HepG2 (cell line): ENCODE results near the gene DIAPH1. TPM values are rescaled to one million over a fixed set of nuclear protein-coding genes. Genes with fewer than 3 reads are reported as not detected.

Experiments
- ATAC-seq: fragments of 200-7000 bp; cut with Tn5 transposase; 3 replicates; pipeline ENCODE4 v1.9.1; 2020; ENCODE audit warnings: mild to moderate bottlenecking, moderate library complexity
- BruUV-seq: library from RNA; stranded (reverse); fragments of 400-500 nt; replicated peaks from 2 replicates; lab custom pipeline; 2021; lab: Mats Ljungman, UMichigan
- CTCF ChIA-PET: fragments of 300-600 bp; formaldehyde crosslinking; extraction: SDS; loops from one replicate; lab custom pipeline; 2021; ENCODE audit warnings: low total read pairs, inconsistent platforms, low intra/inter-chr PET ratio; lab: Yijun Ruan, JAX
- POLR2A ChIA-PET: fragments of 350-600 bp; sonication (Branson Sonifier 250); formaldehyde crosslinking; loops from one replicate; lab custom pipeline; 2020; ENCODE audit warnings: antibody characterized with exemption, inconsistent platforms; lab: Yijun Ruan, JAX
- DNase-seq: peaks from one replicate; pipeline ENCODE4 v3.0.0-alpha.2; 2015; ENCODE audit warnings: low spot score
- FAIRE-seq: peaks from 3 replicates; lab custom pipeline; 2011; peaks lifted over from hg19 to GRCh38; lab: Jason Lieb, UNC
- H2AFZ ChIP-seq: one replicate; pipeline ENCODE4 v1.6.1; 2011; ENCODE audit warnings: low read length, inconsistent platforms
- H3K27ac ChIP-seq: fragments of 300-600 bp; 3 replicates; pipeline ENCODE4 v1.8.0; 2011; ENCODE audit warnings: mixed run types, mild to moderate bottlenecking, mixed read lengths, low read length, inconsistent platforms; ENCODE audit not compliant: insufficient read depth; ENCODE audit errors: extremely low read length
- H3K27me3 ChIP-seq, 2 experiments: fragments of 200-600 bp in 1 of 2; 2 replicates in 1 of 2; 3 replicates in 1 of 2; pipeline versions ENCODE4 v1.6.0 to v1.8.0; 2011; ENCODE audit warnings: low read length in 2 of 2, mild to moderate bottlenecking in 2 of 2, moderate library complexity in 2 of 2, inconsistent platforms in 1 of 2; ENCODE audit not compliant: insufficient read depth in 2 of 2, control insufficient read depth in 1 of 2
- H3K36me3 ChIP-seq, 2 experiments: fragments of 200-600 bp in 1 of 2; replicated peaks in 1 of 2; 2 replicates in 1 of 2; 3 replicates in 1 of 2; pipeline versions ENCODE4 v1.5.1 to v1.8.0; 2011; ENCODE audit warnings: low read length in 2 of 2, inconsistent platforms in 1 of 2; ENCODE audit not compliant: insufficient read depth in 2 of 2, control insufficient read depth in 1 of 2
- H3K4me1 ChIP-seq: 2 replicates; pipeline ENCODE4 v1.5.1; 2012; ENCODE audit warnings: low read length, inconsistent platforms; ENCODE audit not compliant: insufficient read depth
- H3K4me2 ChIP-seq: 2 replicates; pipeline ENCODE4 v1.6.0; 2011; ENCODE audit warnings: low read depth, low read length, inconsistent platforms
- H3K4me3 ChIP-seq, 3 experiments: fragments of 200-600 bp in 1 of 3; sonication (generic), shearing (Covaris generic) in 1 of 3; replicated peaks in 1 of 3; 2 replicates each; pipeline ENCODE4 v1.5.1; 2011 to 2016; ENCODE audit warnings: low read length in 3 of 3, inconsistent platforms in 2 of 3, low read depth in 2 of 3, mild to moderate bottlenecking in 2 of 3, control low read depth in 1 of 3, mixed read lengths in 1 of 3; ENCODE audit not compliant: insufficient read depth in 1 of 3
- H3K79me2 ChIP-seq: one replicate; pipeline ENCODE4 v1.6.1; 2011; ENCODE audit warnings: low read length, inconsistent platforms; ENCODE audit not compliant: insufficient read depth
- H3K9ac ChIP-seq: 2 replicates; pipeline ENCODE4 v1.6.0; 2011; ENCODE audit warnings: mild to moderate bottlenecking, low read depth, low read length, inconsistent platforms; ENCODE audit not compliant: insufficient read depth
- H3K9me3 ChIP-seq: 2 replicates; pipeline ENCODE4 v1.5.1; 2012; ENCODE audit warnings: mild to moderate bottlenecking, low read length
- H4K20me1 ChIP-seq: 2 replicates; pipeline ENCODE4 v1.6.0; 2011; ENCODE audit warnings: inconsistent platforms, mild to moderate bottlenecking, low read length, moderate library complexity; ENCODE audit not compliant: insufficient read depth
- ARNT ChIP-seq: fragments of 450-650 bp; IDR thresholded peaks from 2 replicates; pipeline ENCODE4 v1.6.1; 2017
- CREB3 ChIP-seq: sonication (generic); formaldehyde crosslinking; IDR thresholded peaks from 2 replicates; pipeline ENCODE4 v1.5.0; 2020; ENCODE audit warnings: missing genetic modification reagents
- HOXA7 ChIP-seq: sonication (generic); formaldehyde crosslinking; IDR thresholded peaks from 2 replicates; pipeline ENCODE4 v1.8.1; 2022; ENCODE audit warnings: mild to moderate bottlenecking, missing genetic modification reagents, moderate library complexity
- HOXD1 ChIP-seq: sonication (generic); formaldehyde crosslinking; IDR thresholded peaks from 2 replicates; pipeline ENCODE4 v1.5.0; 2020; ENCODE audit warnings: missing genetic modification reagents
- NR2F1 ChIP-seq, 2 experiments: fragments of 450-650 bp in 1 of 2; formaldehyde crosslinking in 1 of 2; IDR thresholded peaks; 2 replicates each; pipeline versions ENCODE4 v1.5.0 to v1.6.1; 2016 to 2020; ENCODE audit warnings: mild to moderate bottlenecking in 1 of 2, missing compliant biosample characterization in 1 of 2, missing genetic modification reagents in 1 of 2, moderate library complexity in 1 of 2
- ZNF414 ChIP-seq: sonication (generic); formaldehyde crosslinking; IDR thresholded peaks from 2 replicates; pipeline ENCODE4 v1.5.0; 2020; ENCODE audit warnings: missing genetic modification reagents
- ZNF44 ChIP-seq: sonication (generic); formaldehyde crosslinking; IDR thresholded peaks from 2 replicates; pipeline ENCODE4 v1.5.1; 2020; ENCODE audit warnings: mild to moderate bottlenecking, missing genetic modification reagents
- ZNF644 ChIP-seq: IDR thresholded peaks from 2 replicates; pipeline ENCODE4 v1.6.1; 2016; ENCODE audit warnings: low read depth
- ZNF703 ChIP-seq: sonication (generic); formaldehyde crosslinking; IDR thresholded peaks from 2 replicates; pipeline ENCODE4 v1.5.1; 2020; ENCODE audit warnings: missing genetic modification reagents, mild to moderate bottlenecking, moderate library complexity, borderline replicate concordance
- ZNF724P ChIP-seq: sonication (generic); formaldehyde crosslinking; IDR thresholded peaks from 2 replicates; pipeline ENCODE4 v1.8.0; 2022; ENCODE audit warnings: missing genetic modification reagents, borderline replicate concordance
- WGBS: methylation state at CpG from one replicate; pipeline ENCODE4 v1.1.6; 2017; ENCODE audit warnings: low lambda C conversion rate; 5-methylcytosine and 5-hydroxymethylcytosine counted together
- in situ Hi-C: cut with HindIII; loops from 2 replicates; pipeline ENCODE4 v1.10.0; 2017; ENCODE audit warnings: low pct_unique_long_range_greater_than_20kb; ENCODE audit not compliant: extremely low pct_ligation_motif_present
- intact Hi-C: fragments of 100-400 bp; cut with micrococcal nuclease; formaldehyde crosslinking; loops from one replicate; pipeline ENCODE4 v1.10.0; 2022; ENCODE audit not compliant: unreplicated experiment
- polyA plus RNA-seq, 8 experiments: library from polyadenylated mRNA; depleted of rRNA in 3 of 8; stranded (reverse) in 7 of 8; unstranded in 1 of 8; fragments of >200 nt; fragmentation: Illumina TruSeq in 4 of 8; extraction: Trizol in 4 of 8; gene quantifications; 2 replicates each; pipeline versions ENCODE4 v1.2.1 to v1.2.3, GENCODE V29; 2011 to 2016; ENCODE audit warnings: low read depth in 4 of 8, missing spikeins in 1 of 8, mixed read lengths in 1 of 8; ENCODE audit not compliant: insufficient read depth in 1 of 8
- total RNA-seq, 5 experiments: library from RNA; depleted of rRNA; stranded (reverse); fragments of >200 nt; fragmentation: Illumina TruSeq; extraction: Trizol; gene quantifications; 2 replicates each; pipeline ENCODE4 v1.2.3, GENCODE V29; 2016; ENCODE audit warnings: low read depth in 1 of 5

Gene DIAPH1
- total and polyA plus RNA-seq, 2 of the 13 experiments (the other 11 are each of a cell fraction or from before 2014, with no cell fraction given): 25.1 to 33.9 TPM

- no peak for TF ChIP-seq CREB3 (CRISPR knock-in tag)
- TF ChIP-seq ZNF724P (CRISPR knock-in tag): no peak
- peak in 1 of 2 experiments; percentile 46; a peak in 2 of 4 replicates for TF ChIP-seq NR2F1 (CRISPR knock-in tag; IDR thresholded peaks at IDR 0.05)
- TF ChIP-seq ZNF644 (CRISPR knock-in tag): peak; percentile 46; the same call in 1 of the 2 replicates
- TF ChIP-seq HOXD1: no peak
Observed at GRCh38 chr5:141534492-141535213, 84.1 kb downstream of the DIAPH1 start (continued).

- H3K9me3 ChIP-seq: no peaks in the 10 kb centered on the region
- no peak for DNase-seq
- no peak overlapping the region for H3K4me2 ChIP-seq
- intact Hi-C loops: no loop called here
- H3K4me3 ChIP-seq: no peak overlapping the region
- ChIA-PET CTCF (no interaction called here), POLR2A (no interaction called here)
- peaks cover 19 to 44% of the 10 kb centered on the region in 2 experiments for H3K36me3 ChIP-seq
- H4K20me1 ChIP-seq: no peaks in the 10 kb centered on the region
- no peak for ATAC-seq
- in situ Hi-C loops: no loop called here
- H2AFZ ChIP-seq: no peak overlapping the region
- peaks cover 15% of the 10 kb centered on the region for H3K4me1 ChIP-seq
- H3K79me2 ChIP-seq: no peaks in the 10 kb centered on the region
- BruUV-seq: no TSS peak
- TF ChIP-seq ZNF703 (CRISPR knock-in tag) (no peak), ZNF414 (CRISPR knock-in tag) (no peak), ZNF44 (CRISPR knock-in tag) (no peak), HOXA7 (CRISPR knock-in tag) (no peak), ARNT (no peak)
- TF ChIP-seq, all 625 proteins: peak for 0
- no peaks in the 10 kb centered on the region for H3K27me3 ChIP-seq
- FAIRE-seq: no peak
- 100% methylated on average over 1 of the region's 1 CpG for WGBS
- H3K27ac ChIP-seq: no peak overlapping the region
- no peak overlapping the region for H3K9ac ChIP-seq
Observed at GRCh38 chr5:141533897-141534296, 84.9 kb downstream of the DIAPH1 start.
